GM12892 (cell line): ENCODE measurements around the gene ALDOC.

ENCODE experiments used
- POLR2A ChIP-seq: IDR thresholded peaks from 2 replicates; pipeline ENCODE4 v1.6.1; 2011; ENCODE audit warnings: low read depth, low read length, control low read depth
- POLR2AphosphoS5 ChIP-seq: IDR thresholded peaks from 2 replicates; pipeline ENCODE4 v1.6.1; 2011; ENCODE audit warnings: low read depth, low read length, control low read depth

DNA sequence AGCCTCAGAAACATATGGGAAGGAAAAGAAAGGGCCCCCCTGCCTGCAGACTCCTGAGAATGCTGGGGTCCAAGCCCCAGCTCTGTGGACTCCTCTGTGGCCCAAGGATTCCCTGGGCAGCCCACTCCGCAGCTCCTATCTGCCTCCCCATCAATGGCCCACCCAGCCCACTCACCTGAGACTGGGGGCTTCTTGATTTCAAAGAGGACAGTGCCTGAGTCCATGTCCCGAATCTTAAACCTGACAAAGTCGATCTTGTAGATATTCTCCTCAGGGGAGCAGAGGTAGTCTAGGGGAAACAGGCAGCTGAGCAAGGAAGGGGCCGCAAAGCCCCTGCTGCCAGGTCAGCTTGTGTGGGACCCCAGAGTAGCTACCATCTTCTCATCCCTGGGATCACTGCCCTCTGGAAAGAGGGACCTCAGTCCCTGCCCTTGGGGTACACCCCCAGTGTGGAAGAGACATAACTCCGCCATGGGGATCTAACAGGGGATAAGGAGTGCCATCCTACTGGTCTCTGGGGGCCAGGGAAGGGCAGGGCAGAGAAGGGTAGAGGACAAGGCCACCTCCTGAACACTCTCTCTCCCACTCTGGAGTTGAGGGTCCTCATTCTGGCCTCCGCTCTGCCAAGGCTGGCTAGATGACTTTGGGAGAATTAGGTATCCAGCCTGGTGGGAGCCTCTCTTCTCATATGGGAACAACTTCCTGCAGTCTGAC is 28.1 kb downstream of the ALDOC start:
- TF ChIP-seq POLR2A, result no peak
- no peak for TF ChIP-seq POLR2AphosphoS5
